ENCODE data around the gene LRCH1.

GRCh38 chr13:46748300-46748699 lies 195.3 kb downstream of the LRCH1 start:
- TF ChIP-seq CTCF (IDR thresholded peaks at IDR 0.05) (no peak), EZH2phosphoT487 (IDR thresholded peaks at IDR 0.05) (no peak)
